Stimulated activated CD4-positive, alpha-beta T cell treated with anti-CD3 and anti-CD28 coated beads, Interleukin-4, amount 100 ng/mL, for 24 hours (primary cell): Measurements from ENCODE around the gene RARRES1.
"Not testable (repeated sequence)": the region's sequence is repeated elsewhere in the genome, so short reads cannot be mapped to it uniquely, and the experiment has no call there.

Experiments
- DNase-seq: peaks from one replicate; pipeline ENCODE4 v3.0.0-alpha.2; 2020

The RARRES1 gene

DNA sequence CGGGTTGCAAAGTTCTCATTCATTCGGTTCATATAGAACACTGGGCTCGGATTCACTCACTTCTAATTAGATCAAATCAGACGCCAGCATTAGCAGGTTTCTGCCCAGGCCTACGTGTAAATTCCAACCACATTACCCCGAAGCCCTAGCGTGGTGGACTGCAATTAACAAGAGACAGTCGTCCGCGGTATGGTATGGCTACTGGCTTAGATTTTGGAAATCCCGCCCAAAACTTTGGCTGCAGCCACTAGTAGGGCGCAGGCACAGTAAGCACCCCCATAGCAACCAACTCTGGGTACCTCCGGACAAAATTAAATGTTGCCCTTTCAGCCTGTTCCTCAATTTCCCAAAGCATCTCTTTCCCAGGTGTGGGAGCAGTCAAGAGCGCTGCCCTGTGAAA, 771 bp downstream of the RARRES1 start:
- DNase-seq = no peak

DNA sequence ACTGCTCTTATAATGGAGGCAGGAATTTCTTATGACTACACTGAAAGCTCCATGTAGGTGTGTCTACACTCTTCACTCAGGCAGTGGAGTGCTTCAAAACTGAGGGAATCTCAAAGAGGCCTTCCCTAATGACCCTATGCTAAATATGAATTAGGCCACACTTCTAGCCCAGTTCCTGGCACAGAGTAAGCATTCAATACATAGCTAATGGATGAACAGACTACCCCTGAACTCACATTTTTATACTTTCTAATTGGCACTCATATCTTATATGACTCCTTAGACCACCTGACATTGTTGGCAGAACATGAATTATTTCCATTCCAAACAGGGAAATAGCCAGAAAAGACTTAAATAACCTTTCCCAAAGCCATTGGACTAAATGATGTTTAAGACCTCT, 3.4 kb downstream of the RARRES1 start:
- DNase-seq = no peak

DNA sequence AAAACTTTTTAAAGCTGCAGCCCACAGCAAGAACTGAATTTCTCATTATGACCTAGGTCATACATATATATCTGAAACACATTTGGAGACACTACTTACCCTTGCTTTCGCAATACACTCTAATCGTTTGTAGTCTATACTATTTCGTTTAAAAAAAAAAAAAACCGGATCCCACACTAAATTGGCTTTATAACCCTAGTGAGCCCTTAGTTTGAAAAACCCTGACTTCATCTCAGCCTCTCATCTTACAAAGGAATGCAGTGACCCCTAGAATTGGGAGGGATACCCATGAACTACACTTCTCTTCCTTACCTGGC, 4.2 kb downstream of the RARRES1 start:
- DNase-seq = no peak

DNA sequence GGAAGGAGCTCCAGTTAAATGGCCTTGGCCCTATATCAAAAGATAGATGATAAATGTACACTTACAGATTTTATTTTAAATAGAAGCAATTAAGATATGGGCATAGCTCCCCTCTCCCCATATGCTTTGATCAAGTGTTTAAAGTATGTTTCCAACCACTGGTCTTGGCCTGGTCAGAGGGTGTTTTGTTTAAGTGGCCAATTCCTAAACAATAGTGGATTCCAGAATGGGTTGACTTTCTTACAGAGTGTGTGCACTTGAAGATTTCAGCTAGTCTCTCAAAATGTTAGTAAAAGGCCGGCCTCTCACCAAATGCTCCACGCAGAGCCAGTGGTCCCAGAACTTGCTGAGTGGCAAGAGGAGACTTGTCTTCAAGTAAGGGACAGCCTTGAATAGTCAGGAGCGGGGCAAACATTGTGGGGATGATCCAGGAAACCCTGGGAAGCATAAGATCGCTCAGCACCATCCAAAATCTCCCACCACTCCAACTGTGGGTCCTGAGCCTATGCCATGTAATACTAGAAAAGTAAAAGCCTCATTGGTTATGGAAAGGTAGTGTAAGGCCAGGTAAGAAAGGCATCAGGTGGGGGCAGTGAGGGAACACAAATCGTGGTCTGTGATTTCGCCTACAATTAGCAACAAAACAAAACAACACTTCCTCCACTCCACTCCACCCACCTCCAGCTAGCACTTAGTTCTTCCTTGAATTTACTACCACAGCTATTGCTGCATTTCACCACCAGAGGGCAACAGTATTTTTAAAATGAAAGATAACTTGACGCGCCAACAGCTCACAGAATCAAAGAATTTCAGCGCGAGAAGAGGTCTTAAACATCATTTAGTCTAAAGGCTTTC, 4.8 kb downstream of the RARRES1 start:
- DNase-seq = peak; percentile 58

DNA sequence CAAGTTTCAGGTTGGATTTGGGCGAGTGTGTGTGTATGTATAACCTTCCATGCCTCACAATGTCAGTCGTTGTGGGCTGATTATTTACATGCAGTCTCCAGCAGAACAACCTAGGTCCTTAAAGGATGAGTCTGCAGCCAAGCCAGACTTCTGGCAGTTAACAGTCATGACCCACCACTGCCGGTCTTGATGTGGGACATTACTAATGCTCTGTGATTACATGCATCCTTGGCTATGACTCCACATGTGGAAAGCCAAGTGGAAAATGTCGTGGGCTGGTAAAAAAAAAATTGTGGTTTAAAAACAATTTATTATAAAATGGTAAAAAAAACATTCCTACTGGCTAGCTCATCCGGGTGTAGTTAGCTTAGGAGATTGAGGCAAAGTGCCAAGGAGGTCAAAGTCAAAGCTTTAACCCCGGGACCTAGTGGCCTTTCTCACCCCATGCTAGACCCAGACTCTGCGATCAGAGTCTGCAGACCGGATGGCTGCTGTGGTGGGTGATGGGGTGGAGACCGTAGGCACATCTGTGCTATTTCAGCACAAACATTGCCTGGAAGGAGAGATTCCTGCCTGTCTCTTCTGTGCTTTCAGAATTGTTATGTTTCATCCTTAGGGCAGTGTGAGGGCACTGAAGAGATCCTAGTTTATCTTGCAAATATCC, 6.8 kb downstream of the RARRES1 start:
- peak; percentile 32 for DNase-seq

DNA sequence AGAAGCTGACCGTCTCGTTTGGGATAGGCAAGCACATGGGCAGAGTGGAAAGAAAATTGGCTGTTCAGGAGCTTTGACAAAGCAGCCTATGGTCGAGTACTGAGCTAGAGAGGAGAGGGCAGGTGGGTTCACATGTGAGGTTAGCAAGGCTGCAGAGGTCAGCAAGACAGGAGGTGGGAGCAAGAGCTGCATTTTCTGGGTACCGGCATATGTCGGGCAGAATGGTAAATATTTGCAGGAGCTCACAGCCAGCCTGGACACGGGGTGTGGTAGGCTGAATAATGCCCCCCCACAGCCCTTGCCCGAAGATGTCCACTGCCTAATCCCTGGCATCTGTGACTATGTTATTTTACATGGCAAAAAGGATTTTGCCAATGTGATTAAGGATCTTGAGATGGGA, 8.3 kb downstream of the RARRES1 start:
- DNase-seq = no peak

DNA sequence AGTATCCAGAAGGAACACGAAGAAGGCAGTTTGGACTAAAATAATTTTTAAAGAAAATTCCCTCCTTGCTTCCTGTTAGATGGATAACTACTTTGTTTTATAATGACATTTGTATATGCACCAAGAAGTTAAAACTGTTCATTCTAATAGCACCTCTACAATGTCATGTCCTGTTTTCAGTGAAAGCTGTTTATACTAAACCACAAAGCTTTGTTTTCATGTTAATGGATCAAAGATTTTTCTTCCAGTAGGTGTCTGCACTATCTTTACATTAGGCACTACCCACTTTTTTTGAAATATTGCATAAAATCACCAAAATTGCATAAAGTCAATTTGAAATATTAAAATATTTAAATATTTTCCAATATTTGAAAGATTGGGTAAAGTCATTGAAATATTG, 10.1 kb downstream of the RARRES1 start:
- no peak for DNase-seq

DNA sequence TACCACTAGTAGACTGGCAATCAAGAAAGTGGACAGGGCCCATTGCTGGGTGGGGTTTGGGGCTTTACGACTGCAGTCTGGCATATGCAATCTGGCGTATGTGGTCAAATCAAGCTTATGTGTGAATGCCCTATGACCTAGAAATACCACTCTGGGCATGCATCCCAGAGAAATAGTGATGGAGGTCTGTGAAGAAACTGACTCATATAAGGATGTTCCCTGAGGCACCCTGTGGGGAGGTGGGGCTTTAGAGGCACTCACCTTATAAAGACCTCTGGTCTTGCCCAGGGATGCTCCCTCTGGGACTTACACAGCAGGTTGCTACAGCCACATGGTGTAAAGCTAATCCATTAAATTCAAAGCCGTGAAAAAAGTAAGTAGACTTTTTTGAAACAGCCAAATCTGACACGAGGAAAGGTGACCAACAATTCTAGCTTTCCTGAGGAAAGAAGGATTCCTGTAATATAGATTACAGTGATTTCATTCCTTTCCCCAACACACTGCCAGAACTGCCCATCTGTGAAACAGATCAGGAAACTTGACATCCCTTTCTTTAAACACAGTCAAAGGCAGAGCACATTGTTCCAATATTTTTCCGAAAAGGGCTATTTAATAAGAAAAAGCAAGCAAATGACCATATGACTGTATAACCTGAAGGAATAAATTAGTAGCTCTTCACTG, 13.6 kb downstream of the RARRES1 start:
- DNase-seq = no peak

DNA sequence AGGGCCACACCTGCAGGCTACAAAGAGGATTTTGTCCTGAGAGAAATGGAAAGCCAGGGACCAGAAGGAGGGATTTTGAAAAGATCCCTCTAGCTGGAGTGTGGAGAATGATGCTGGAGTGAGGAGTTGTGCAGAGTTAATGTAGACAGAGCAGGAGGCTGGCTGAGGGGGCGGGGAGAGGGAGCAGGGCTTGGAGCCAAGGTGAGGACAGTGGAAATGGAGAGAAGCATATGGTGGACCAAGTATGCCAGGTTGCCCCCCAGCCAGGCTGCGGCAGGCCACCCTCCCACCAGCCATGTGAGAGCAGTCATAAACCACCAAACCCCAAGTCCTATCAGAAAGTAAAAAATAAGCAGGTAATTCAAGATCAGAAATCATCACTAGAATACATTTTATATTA, 14.7 kb downstream of the RARRES1 start:
- no peak for DNase-seq

DNA sequence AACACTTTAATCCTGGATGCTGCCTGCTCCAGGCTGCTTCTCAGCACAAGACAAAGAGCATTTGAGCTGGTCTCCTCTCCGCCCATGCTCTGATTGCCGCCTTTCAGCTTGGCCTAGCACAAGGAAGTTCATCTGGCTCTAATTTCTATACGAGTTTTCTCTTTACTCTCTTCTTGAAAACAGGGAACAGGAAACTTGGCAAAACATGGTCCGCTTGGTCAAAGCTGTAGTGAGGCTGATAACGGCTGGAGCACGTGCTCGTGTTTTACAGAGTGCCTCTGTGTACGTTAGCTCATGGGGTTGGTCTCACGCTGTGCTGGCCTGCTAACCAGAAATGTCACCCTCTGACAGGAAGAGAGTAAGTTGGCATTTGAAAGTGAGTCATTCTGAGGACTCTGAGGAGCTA, 19.2 kb downstream of the RARRES1 start:
- DNase-seq = no peak

DNA sequence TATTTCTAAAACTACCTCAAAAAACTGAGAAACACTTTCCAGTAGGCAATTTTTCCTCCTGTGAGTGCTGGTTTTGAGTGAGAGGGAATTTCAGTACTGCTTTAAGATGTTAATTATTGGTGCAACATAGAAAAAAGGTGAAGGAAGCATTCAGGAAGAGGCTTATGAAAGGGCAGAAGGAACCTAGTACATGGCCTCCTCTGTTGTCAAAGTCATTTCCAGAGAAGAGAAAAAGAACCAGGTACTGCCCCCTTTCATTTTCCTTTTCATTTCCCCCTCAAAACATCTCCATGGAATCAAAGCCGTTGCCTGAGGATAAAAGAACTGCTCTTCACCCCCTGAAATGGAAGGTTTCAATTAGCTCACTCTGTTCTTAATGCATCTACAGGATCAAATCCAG, 19.8 kb downstream of the RARRES1 start:
- DNase-seq = no peak

DNA sequence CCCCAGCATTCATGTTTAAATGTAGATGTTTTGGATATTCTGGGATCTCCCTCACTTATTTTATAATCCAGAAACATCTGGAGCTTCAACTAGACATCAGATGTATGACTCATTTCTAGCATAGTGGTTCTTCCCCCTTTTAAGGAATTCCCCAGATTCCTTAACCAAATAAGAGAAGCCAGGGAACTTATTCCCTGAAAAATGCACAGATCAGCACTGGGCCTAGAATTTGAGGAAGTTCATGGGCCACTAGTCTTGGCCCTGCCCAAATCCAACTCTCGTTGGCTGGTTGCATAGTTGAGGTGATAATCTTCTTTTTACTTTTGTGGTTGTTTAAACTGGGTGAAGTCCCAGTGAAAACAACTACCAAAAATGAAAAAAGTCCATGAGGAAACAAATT, 20.4 kb downstream of the RARRES1 start:
- DNase-seq = no peak

DNA sequence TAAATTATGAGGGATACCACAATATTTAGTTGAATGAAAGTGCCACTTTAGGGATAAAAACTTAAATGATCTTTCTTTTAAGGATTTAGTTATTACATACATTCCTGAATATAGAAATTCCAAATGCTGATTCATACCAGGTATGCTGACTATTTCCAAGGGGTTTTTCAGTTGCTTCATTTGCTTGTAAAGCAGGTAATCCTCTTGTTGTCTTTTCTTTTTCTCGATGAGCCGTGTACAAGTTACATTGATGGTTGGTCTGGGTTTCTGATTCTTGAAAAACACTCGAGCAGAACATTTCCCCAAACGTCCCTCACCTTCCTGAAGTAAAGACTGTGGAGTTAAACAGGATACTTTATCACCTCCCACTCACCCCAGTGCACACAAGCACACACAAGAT, 21.7 kb downstream of the RARRES1 start:
- no peak for DNase-seq

DNA sequence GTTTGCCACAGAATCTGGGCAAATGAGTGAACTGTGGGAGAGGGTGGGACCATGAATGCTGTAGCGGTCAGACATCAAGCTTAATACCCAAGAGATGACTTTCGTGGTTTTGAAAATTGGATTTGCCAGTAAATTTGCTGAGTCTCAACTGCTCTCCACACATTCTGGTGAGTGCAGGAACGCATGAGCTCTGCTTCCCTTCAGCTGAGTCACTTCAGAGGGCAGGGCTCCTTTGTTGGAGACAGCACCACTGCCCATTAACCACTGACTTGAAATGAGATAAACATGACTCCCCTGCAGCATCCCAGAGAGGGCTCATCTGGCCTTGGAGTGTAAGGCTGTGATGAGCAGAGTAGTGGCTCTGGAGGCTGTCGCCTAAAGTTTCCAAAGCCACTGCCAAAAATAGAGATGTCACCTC, 22.6 kb downstream of the RARRES1 start:
- no peak for DNase-seq

DNA sequence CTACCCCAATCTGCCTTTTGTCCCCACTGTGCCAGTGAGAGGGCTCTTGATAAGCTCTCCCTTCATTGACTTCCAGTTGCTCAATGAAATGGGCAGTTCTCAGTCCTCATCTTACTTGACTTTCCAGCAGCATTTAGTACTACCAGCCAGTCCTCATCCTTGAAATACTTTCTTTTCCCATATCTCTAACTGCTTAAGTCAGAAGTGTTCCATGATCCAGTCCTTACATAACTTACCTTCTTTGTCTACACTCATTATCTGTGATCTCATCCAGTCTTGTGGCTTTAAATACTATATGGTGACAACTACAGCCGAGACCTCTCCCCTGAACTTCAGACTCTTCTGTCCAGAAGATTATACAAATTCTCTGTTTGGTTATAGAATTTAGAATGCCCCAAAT, 28.7 kb downstream of the RARRES1 start:
- DNase-seq = no peak

DNA sequence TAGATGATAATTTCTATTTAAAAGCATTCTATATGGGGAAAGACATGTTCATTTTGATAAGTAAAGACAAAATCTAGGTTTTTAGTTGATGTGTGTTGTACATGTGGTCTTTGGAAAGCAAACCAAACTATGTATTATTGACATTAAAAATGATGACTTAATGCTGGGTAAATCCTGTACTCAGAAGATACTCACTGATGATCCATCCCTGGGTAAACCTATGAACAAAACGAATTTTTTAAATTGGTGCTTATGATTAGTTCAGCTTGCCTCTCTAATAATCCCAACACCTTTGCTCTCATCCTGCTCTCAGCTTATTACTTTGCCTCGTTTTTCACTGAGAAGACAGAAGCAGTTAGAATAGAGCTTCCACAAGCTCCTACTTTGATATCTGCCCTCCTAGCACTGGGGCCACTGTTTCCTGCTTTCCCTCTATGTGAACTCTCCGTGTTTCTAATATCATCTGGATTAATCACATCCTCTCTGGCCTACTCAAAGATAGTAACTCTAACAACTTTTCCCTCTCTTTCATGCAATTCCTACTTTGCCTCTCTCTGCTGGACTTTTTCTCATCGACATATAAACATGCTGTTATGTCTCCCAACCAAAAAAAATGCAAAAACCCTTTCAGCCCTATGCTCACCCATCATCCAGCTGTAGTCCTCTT, 29.3 kb downstream of the RARRES1 start:
- no peak for DNase-seq

DNA sequence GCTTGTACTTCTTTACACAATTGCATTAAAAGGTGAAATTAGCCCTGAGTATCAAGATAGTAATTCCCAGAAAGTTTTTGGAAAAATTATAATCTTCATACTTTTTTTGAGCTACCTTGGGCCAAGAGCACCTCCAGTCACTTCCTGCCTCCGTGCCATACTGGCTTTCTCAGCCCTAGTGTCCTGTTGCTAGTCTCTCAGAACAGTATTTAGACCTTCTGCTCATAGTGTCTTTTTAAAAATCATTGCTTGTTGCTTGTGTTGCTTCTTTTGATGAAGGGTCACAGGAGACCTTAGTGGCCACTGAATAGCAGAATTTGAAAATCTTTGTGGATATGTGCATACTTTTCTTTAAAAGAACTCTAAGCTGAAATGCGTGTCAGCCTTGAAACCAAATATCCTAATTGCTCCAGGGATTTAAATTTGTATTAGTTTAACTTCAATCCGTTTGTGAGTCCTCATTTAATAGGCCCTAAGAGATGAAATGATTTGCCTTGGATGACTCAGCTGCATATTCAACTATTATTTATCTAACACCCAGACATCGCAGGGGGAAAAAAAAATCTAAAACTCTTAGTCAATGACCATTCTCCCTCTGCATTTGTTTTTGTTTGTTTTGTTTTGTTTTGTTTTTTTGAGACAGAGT, 30.7 kb downstream of the RARRES1 start:
- DNase-seq = no peak

DNA sequence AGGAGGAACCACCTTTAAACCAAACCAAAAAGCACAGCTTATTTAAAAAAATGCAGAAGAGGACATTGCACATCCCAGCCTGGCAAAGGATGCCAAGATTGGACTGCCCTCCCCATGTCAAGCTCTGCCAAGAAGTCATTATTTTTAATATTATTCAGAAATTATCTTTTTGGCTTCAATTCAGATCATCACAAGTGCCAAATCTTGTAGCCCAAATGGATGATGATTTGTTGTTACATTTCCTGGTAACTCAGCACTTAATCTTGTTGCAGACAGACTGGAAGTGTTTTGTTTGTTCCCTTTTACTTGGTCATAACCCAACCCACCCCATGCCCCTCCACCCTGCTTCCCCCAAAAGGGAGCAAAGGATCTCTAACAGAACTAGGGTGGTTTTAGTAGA, 31.7 kb downstream of the RARRES1 start:
- DNase-seq = no peak

DNA sequence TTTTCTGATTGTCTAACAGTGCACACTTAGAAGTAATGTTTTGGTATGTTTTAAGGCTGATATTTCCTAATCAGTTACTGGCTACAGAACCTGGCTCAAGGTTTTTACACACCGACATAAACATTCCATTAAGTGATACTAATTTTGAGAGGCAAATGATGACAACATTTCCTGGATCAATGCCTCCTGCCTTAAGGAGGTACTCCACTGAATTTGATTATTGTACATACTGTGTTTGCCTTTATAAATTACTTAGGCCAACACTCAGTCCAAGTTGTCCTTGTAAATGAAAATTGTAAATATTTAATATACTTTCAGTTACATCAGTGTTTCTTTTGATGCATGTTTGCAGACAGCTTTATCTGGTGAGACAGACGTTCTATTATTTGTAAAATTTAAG, 35.6 kb downstream of the RARRES1 start:
- no peak for DNase-seq

DNA sequence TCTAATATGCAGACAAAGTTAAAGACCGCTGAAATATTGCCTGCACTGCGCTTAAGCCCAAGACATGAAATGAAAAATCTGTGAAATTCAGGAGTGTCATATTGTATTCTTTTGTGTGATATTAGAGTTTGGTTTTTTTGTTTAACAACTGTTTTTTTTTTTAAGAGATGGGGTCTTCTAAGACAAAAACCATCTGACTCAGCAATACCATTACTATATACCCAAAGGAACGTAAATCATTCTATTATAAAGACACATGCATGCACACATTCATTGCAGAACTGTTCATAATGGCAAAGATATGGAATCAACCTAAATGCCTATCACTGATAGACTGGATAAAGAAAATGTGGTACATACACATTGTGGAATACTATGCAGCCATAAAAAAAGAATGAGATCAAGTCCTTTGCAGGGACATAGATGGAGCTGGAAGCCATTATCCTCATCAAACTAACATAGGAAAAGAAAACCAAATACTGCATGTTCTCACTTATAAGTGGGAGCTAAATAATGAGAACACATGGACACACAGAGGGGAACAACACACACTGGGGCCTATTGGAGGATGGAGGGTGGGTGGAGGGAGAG, 38.3 kb downstream of the RARRES1 start:
- not testable (repeated sequence) for DNase-seq

DNA sequence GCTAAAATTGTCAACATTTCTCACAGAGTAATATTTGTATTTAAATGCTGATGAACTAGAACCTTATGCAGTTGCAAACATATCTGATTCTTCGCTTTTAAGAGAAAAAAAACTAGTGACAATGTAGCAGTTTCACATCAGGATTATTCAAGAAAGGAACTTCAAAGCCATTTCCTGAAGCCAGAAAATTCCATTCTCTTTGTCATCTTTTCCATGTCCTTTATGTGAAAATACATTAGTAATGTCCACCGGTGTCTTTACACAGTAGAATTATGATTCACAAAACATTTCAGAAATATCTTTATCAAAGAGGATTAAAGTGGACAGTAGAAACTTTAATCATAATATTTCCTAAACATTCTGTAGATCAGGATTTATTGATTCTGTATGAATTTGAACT, 47.1 kb downstream of the RARRES1 start:
- DNase-seq = no peak

DNA sequence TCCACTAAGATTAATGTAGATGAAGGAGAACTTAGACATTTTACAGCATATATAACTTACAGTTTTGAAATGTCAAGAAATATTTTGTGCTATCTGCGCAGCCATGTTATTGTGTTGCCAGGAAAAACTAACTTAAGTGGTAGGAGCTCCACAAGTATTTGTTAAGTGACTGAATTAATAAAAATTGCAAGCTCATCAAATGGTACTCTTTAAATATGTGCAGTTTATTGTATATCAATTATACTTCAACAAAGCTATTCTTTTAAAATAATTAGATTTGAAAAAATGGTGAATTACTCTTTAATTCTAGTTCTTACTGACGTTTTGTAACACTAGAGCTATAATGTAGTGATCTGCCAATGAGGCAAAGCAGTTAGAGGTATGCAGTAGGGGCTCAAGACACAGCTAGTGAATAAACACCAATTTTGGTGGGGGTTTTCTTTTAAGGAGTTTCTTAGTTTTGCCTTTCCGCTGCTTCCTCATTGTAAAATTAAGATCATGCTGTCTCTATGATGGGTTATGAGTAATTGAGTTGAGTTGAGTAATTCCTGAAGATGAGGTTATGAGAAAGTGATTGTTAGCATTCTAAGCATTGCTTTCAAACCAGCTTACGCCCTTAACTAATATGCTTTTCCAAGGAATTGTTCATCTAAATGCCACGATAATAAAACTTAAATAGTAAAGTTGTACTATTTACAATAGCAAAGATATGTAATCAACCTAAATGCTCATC, 48.9 kb downstream of the RARRES1 start:
- DNase-seq = no peak
